ENCODE data around the gene MAP2K6.

The MAP2K6 gene

GRCh38 chr17:69577098-69577497, 162.6 kb downstream of the MAP2K6 start:
- Mint-ChIP-seq H3K9me3 (no peaks in the 10 kb centered on the region), H3K4me3 (no peak overlapping the region), H3K36me3 (ENCODE audit: low read depth) (no peaks in the 10 kb centered on the region), H3K27me3 (ENCODE audit: low read depth) (no peaks in the 10 kb centered on the region), H3K4me1 (peaks cover 28% of the 10 kb centered on the region), H3K27ac (peak overlapping the region in 1 of 3 experiments; percentile 56)
- TF ChIP-seq CTCF (IDR thresholded peaks at IDR 0.05; ENCODE audit: unreplicated experiment in 3 of 3) = no peak

DNA sequence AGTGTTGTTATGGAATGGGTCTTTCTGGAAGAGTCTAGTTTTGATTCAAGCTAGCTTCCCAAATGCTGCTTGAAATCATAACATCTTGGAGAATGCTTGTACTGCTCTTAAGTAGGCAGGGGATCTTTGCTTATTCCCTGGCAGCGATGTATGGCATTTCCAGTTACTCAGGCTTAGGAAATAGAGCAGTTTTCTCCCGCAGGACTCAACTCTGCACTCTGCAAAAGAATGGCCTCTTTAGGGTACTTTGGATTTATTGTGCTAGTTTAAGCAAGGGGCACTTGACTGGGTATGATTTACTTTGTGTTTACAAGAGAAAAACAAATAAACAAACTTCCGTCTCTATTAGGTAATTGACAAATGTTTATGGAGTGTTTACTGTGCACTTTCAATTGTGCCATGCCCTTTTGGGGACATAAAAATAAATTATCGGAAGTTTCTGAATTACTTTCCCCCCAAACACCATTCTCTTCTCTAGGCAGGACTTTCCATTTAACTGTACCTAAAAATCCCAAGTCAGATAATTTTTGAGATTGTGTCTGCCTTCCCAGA, 164.0 kb downstream of the MAP2K6 start:
- Mint-ChIP-seq H3K4me1 (peaks cover 28% of the 10 kb centered on the region), H3K27ac (no peak overlapping the region), H3K36me3 (ENCODE audit: low read depth) (no peaks in the 10 kb centered on the region), H3K9me3 (no peaks in the 10 kb centered on the region), H3K27me3 (ENCODE audit: low read depth) (no peaks in the 10 kb centered on the region), H3K4me3 (no peak overlapping the region)
- no peak for TF ChIP-seq CTCF (IDR thresholded peaks at IDR 0.05; ENCODE audit: unreplicated experiment in 3 of 3)

GRCh38 chr17:69579961-69580677, 165.6 kb downstream of the MAP2K6 start:
- Mint-ChIP-seq H3K27me3 (ENCODE audit: low read depth) (no peaks in the 10 kb centered on the region), H3K9me3 (no peaks in the 10 kb centered on the region), H3K27ac (peak overlapping the region in 1 of 3 experiments; percentile 4), H3K36me3 (ENCODE audit: low read depth) (no peaks in the 10 kb centered on the region), H3K4me1 (peaks cover 14% of the 10 kb centered on the region), H3K4me3 (no peak overlapping the region)
- no peak for TF ChIP-seq CTCF (IDR thresholded peaks at IDR 0.05; ENCODE audit: unreplicated experiment in 3 of 3)

DNA sequence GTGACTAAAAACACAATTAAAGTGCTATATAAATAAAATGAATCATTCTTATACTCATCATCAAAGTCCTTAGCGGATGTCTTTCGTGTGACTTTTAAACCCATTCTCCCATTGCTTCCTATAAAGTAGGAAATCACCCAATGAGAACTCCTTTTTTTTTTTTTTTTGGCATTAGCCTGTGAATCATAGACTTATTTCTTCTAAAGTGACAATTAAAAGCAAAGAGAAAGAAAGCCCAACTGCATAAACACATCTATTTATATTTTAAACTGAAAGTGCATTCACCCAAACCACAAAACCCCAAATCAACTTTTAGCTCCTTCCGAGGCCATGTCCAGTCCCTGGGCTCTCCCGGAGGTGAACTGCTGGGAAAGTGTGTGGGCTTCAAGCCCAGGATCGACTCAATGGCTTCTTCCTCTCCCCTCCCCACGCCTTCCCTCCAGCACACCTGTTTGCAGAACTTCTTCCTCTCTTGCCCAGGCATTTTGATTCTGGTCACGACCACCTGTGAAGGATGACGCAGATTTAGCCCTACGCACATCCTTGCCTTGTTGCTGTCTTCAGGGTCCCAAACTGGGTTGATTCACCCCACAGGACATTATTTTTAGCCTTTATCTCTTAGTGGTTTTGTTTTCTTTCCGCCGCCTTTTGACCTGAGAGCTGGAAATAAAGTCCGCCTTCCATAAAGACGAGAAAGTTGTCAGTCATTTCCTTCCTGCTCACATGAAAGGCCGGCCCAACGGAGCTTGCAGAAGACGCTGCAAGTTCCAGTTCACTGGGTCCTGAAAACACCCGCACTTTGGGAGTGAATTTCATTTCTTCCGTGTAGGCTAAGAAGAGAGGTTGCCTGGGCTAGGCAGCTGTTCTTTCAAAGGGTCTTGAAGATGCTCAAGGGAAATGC, 166.8 kb downstream of the MAP2K6 start:
- Mint-ChIP-seq H3K27me3 (ENCODE audit: low read depth) (no peaks in the 10 kb centered on the region), H3K27ac (peak overlapping the region in 2 of 3 experiments; percentile 66 to 75), H3K9me3 (no peaks in the 10 kb centered on the region), H3K4me3 (peak overlapping the region in 1 of 3 experiments; percentile 31), H3K36me3 (ENCODE audit: low read depth) (no peaks in the 10 kb centered on the region), H3K4me1 (peaks cover 4% of the 10 kb centered on the region)
- no peak for TF ChIP-seq CTCF (IDR thresholded peaks at IDR 0.05; ENCODE audit: unreplicated experiment in 3 of 3)

DNA sequence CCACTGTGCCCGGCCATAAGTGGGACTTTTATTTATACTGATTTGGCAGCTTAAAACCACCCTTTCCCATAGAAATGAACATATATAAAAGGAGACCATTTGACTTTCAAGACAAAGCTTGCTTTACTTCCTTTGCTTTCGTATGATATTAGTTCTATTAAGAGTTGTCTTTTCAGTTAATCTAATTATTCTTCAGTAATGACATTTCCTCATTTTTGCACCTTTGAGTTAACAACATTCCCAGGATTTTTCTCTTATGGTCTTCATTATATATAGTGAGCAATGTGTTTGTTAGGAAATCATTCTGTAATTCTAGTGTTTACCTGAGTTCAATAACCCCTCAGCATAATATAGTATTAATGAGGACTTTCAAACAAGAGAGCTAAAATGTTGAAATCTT, 173.8 kb downstream of the MAP2K6 start:
- H3K36me3 Mint-ChIP-seq (ENCODE audit: low read depth) = no peaks in the 10 kb centered on the region
- H3K4me1 Mint-ChIP-seq = no peaks in the 10 kb centered on the region
- H3K27ac Mint-ChIP-seq = no peak overlapping the region
- no peak overlapping the region for H3K4me3 Mint-ChIP-seq
- no peaks in the 10 kb centered on the region for H3K9me3 Mint-ChIP-seq
- TF ChIP-seq CTCF (IDR thresholded peaks at IDR 0.05; ENCODE audit: unreplicated experiment in 3 of 3) = no peak
- H3K27me3 Mint-ChIP-seq (ENCODE audit: low read depth) = no peaks in the 10 kb centered on the region

All from nephron (organoid).